ENCODE data around the gene CLCN5.

- TF ChIP-seq POLR2A (IDR thresholded peaks at IDR 0.05; ENCODE audit: low read depth, low read length) (no peak), POLR2AphosphoS5 (IDR thresholded peaks at IDR 0.05; ENCODE audit: low read depth, low read length) (no peak), TAF1 (IDR thresholded peaks at IDR 0.05; ENCODE audit: low read depth, low read length) (no peak), PAX5 (IDR thresholded peaks at IDR 0.05; ENCODE audit: insufficient read depth, low read length, severe bottlenecking) (no peak)
These were observed 123.4 kb downstream of the CLCN5 start for GRCh38 chrX:50045823-50046222.
